HG02763 (cell line): ENCODE data around the gene RNF4.
"Not testable (repeated sequence)": the region's sequence is repeated elsewhere in the genome, so short reads cannot be mapped to it uniquely, and the experiment has no call there.

ENCODE experiments used
- ATAC-seq: cut with Tn5 transposase; IDR thresholded peaks from one replicate; pipeline ENCODE4 v1.9.1; 2021; ENCODE audit warnings: mild to moderate bottlenecking, moderate library complexity; ENCODE audit not compliant: unreplicated experiment

Gene RNF4

GRCh38 chr4:2468456-2469191, at the start of gene RNF4:
Gene RNF4 (plus strand): TSS chr4:2469106. CDS start chr4:2490494, 21,388 bp downstream.
- peak; percentile 80 for ATAC-seq

DNA sequence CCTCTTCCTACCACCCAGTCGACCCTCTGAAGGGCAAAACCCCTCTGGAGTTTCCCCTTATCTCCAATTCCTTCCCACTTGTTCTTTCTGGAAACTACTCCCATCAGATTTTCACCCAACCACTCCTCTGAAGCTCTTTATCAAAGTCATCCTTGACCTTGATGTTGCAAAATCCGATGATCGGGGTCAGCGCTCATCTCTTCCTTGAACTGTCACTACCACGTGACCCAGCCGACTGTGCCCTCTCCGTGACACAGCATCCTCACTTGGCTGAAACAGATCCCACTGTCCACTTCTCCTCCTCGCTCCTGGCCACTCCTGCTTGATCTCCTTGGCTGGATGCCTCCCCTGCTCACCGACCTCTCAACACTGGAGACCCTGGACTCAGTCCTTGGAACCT, 49.1 kb upstream of the RNF4 start:
- ATAC-seq, result no peak

DNA sequence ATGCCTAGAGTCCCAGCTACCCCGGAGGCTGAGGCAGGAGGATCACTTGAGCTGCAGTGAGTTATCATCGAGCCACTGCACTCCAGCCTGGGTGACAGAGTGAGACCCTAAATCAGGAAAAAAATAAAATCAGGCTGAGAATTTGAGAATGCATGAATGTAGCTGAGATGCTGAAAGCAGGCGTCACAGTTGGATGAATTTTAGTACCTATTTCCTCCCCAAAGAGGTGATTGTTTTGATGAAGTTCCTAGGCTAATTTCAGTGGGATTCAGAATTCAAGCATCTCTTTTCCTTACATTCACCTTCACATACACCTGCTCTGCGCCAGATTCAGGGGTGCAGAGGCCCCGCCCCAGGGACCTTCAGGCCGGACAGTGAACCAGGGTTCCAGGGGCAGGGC, 47.0 kb upstream of the RNF4 start:
- ATAC-seq, result no peak

DNA sequence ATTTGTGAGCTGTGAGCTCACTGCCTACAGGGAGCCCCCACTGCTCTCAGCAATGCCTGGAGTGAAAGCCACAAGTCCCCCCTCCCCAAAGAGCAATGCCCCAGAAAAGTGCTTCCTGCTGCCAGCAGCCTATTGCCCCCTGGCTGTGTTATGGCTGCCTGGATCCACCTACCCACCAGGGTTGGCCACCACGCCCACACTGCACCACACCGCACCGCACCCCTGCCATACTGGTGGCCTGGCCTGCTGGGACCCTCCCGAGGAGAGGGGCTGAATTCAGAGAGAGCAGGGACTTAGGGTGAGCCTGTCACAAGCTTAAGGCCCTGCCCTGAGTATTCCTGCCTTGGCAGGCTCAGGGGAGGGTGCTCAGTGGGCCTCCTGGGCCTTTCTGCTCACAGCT, 45.8 kb upstream of the RNF4 start:
- ATAC-seq, result no peak

DNA sequence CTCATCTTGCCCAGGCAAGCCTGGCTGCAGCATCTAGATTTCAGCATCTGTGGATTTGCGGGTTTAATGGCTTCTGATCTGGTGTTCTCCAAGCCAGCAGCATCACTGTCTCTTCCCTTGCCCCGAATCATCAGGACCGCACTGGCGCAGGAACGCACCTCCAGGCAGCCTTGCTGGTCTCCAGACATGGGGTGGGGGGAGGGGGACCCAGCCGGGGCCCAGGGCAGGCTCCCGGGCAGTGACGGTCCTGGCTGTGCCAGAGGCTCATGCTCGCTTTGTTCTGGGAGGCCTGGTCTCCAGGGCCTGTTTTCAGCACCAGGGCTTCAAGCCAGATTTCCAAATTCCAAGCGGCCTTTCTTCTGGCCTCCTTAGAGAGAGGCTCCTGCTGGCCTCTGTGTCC, 45.2 kb upstream of the RNF4 start:
- no peak for ATAC-seq

DNA sequence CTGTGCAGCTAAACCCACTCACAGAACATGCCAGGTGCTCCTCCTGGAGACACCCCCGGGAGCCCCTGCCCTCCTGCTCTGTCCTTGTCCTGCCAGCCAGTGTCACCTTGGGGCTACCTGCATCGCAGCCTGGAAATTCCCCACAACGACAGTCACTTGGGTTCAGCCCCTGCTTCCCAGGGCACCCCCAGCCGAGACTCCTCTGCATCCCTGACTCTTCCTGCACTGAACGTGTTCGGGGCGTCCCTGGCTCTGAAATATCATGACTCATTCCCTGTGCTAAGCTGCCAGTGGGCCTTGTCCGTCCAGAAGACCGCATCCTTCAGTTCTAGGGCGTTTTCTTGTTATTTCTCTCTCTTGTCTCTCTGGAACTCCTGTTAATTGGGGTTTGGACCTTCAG, 44.3 kb upstream of the RNF4 start:
- ATAC-seq, result no peak

DNA sequence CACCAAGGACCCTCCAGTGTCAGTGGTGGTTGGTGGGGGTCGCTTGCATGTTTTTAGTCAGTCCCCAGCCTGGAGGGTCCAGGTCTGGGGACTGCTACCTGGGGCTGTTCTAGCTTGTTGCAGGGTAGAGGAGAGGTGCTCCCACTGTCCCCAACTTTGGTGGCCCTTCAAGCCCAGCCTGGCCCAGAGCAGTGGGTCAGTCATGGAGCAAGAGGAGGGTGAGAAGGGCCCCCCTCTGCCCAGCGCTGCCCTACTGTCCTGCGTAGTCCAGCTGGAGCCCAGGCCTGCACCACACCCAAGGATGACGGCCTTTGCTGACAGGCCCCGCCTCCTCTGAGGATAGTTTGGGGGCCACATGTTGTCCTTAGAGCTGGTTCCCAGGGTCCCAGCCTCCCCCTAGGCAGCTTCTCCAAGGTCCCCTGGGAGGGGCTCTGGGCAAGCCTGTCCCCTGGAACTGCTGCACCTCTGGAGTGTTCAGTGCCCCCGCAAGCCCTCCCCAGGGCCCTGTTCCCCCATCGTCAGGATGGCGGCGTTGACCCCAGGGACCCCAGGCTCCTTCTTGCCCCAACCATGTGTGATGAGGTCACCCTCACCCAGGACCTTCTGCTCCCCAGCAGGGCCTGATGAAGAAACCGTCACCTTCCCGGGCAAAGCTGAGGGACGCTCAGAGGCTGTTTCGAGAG, 43.4 kb upstream of the RNF4 start:
- no peak for ATAC-seq

DNA sequence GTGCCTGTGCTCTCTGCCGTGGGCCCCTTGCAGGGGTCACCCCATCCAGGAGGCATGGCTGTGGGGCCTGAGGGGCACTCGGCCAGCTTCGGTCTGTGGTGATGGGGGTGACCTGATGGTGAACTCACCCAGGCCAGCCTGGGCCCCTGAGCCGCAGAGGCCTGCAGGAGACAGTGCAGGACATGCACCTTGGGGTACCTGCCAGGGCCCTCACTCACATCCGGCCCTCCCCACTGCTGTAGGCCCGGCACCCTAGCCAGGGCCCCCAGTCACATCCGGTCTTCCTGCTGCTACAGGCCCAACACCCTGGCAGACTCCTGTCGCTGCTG, 42.9 kb upstream of the RNF4 start:
- no peak for ATAC-seq

GRCh38 chr4:2426711-2427275, 42.1 kb upstream of the RNF4 start:
- ATAC-seq, result no peak

DNA sequence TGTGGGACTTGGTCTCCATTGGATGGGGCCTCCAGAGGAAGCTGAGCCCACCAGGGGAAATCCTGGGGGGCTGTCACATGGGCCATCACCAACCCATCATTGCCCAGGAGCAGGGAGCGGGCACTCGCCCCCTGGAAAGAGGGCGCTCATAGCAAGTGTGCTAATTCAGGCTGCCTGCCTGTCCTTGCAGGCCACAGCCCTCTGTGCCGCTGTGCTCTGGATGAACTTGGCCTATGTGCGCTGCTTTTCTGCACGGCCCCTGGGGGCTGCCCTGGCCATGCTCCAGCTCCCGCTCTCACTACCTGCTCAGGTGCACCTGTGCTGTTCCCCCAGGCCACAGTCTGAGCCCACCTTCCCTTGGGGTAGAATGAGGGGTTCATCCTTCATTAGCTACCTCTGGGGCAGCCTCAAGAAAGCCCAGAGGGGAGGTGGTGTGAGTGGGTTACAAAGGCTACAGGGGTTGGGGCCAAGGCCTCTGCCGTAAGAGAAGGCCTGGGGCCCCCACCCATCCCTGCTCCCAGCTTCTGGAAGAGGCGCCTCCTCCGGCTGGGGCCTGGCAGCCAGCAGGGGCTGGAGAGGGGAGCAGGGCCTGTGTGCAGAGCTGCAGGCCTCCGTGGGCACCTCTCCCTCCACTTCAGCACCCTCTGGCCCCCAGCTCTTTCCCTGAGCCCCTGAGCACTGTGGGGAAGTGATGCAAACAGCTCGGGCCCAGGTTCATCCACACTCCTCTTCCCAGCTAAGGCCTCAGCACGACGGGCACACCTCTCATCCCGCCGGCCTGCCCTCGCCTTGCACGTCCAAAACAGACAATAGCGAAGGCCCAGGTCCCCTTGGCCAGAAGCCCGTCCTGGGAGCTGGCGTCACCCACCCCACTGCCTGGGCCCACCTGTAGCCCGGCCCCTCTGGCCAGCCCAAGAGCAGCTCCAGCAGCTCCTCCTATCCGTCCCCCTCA, 41.2 kb upstream of the RNF4 start:
- ATAC-seq, result no peak

DNA sequence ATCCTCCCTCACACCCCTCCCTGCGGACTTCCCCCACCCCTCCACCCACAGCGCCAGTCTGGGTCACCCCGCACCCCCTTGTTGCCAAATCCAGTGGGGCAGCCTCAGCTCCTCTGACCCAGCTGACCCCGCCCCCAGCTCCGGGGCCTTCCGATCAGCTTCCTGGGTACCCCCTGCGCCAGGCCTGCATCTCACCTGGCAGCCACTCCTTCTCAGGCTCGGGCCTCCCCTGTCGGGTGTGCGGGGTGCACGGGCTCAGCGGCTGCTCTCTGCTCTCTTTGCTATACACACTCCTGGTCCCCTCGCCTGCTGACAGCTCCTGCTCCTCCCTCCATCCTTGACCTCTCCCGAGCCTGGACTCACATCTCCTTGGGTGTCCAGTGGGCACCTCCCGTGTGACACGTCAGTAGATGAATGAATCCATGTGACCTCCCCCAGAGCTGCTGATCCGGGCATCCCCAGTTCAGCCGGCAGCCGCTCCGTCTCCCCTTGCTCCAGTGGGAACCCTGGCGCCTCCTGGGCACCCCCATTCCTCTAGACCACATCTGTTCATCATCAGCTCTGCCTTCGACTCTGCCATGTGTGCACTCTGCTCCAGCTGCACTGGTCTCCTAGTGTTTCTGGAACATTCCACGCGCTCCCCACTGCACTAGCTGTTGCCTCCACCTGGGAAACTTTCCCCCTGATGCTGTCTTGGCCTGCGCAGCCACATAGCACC, 40.3 kb upstream of the RNF4 start:
- no peak for ATAC-seq

GRCh38 chr4:2429945-2430757, 38.8 kb upstream of the RNF4 start:
- not testable (repeated sequence) for ATAC-seq

DNA sequence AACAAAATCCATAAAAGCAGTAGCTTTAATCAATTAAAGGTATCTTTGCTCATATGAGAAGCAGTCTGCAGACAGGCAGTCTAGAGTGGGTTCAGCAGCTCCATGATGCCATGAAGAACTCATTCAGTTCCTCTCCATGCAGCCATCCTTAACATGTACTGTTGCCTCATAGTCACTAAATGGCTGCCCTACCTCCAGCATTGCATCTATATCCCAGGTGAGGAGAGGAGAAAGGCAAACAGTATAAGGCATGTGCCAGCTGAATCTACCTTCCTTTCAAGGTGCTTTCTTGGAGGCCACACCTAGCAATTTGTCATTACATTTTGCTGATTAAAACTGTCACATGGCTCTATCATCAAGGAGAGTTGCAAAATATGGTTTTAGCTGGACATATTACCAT, 36.9 kb upstream of the RNF4 start:
- ATAC-seq, result no peak

DNA sequence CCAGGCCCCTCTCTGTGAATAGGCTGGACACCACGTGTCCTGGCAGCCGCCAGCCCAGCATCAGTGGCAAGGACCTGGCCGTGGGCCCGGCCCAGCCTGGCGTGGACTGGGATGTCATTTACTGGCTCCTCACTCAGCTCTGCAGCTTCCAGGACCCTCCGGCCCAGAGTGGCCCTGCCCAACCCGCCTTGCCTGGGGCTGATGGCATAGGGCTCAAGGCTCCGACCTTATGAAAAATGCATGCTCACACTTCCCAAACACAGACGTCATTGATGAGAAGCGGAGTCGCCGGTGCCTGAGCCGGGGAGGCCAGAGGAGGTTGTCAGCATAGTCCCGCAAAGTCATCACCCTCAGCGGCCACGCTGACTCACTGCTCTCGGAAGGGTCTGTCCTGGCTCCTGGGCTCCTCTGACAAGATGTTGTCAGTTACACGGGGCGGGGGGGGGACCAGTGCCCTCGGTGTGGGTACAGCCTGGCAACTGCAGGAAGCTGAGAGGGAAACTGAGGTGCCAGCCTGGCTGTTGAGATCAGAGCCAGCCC, 35.8 kb upstream of the RNF4 start:
- ATAC-seq, result no peak

DNA sequence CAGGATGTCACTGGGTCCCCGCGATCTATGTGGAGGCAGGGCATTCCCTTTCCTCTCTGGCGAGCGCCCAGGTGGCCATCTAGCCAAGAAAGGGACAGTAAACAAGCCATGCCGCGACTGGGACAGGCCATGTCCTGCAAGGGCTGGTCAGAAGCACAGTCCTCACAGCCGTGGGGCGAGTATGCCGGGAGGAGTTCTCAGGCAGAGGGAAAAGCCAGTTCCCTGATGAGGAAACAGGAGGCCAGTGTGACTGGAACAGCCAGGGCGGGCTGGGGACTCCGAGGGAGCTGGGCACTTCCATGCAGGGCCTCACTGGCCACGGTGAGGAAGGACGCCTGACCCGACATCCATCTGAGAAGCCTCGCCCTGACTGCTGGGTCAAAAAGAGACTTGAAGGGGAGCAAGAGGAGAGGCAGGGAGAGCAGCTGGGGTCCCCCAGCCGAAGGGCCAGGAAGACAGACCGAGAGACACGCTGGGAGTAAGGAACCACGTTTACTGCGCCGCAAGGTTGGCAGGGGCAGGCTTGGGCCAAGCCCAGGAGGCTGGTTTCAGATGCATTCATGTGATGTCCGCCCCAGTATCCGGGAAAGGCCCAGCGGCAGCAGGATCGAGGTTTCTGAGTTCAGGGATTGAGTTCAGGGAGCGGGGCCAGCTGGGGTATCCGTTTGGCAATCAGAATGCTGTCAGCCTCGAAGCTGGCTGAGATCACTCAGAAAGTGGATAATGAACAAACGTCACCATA, 35.1 kb upstream of the RNF4 start:
- ATAC-seq, result no peak

GRCh38 chr4:2434420-2434819, 34.5 kb upstream of the RNF4 start:
- ATAC-seq, result no peak

GRCh38 chr4:2436301-2436700, 32.6 kb upstream of the RNF4 start:
- no peak for ATAC-seq

DNA sequence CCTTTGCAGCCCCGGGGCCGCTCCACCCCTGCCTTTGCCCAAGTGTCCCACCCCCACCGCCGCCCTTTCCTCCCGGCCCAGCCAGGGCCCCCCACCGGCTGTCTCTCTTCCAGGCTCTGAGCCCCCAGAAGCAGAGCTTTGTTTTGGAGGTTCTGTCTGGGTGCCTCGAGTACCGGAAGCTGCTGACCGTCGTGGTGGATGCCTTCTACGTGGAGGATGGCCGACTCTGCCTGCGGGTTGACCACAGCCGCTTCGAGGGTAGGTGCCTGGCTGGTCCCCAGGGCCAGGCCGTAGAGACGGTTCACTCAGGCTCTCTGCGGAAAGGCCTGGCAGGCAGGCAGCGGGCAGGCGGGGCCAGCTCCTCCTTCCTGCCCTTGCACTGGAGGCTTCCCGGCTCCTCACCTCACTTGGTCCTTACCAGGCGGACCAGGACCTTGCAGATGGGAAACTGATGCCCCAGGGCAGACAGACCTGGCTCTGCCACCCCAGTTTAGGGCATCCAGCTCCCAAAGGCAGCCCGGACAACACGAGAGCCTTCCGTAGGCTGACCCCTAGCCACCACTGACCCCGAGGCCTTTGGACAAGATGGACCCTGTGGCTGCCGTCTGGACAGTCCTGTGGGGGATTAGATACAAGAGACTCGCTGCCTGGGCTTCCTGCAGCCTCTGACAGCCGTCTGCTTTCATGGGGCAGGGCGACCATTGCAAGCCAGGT, 32.0 kb upstream of the RNF4 start:
- no peak for ATAC-seq
